Fibroblast of peridontal ligament (primary cell): Measurements from ENCODE around the gene POU3F2.

ENCODE experiments used
- DNase-seq: peaks from one replicate; pipeline ENCODE4 v3.0.0-alpha.2; 2010; ENCODE audit errors: extremely low read depth

The POU3F2 gene

GRCh38 chr6:98834060-98835031 is at the start of gene POU3F2:
Gene POU3F2 (plus strand): TSS chr6:98834574. CDS start chr6:98834874, 300 bp downstream.
- peak; percentile 37 for DNase-seq

GRCh38 chr6:98787435-98787834 is 46.9 kb upstream of the POU3F2 start:
- no peak for DNase-seq

- DNase-seq = no peak
These were observed 46.4 kb upstream of the POU3F2 start for GRCh38 chr6:98787961-98788360.

- DNase-seq = no peak
These were observed 40.0 kb upstream of the POU3F2 start for GRCh38 chr6:98794307-98794842.

- DNase-seq = no peak
These were observed 37.0 kb upstream of the POU3F2 start for GRCh38 chr6:98797217-98797994.

GRCh38 chr6:98800866-98801265 is 33.5 kb upstream of the POU3F2 start:
- no peak for DNase-seq

- DNase-seq = no peak
These were observed 25.7 kb upstream of the POU3F2 start for GRCh38 chr6:98808541-98809210.

- DNase-seq = no peak
These were observed 22.2 kb upstream of the POU3F2 start for GRCh38 chr6:98812220-98812619.

- no peak for DNase-seq
These were observed 17.6 kb upstream of the POU3F2 start for GRCh38 chr6:98816799-98817198.

- no peak for DNase-seq
These were observed 12.5 kb upstream of the POU3F2 start for GRCh38 chr6:98821756-98822405.

- DNase-seq = no peak
These were observed 10.8 kb upstream of the POU3F2 start for GRCh38 chr6:98823428-98824161.

- no peak for DNase-seq
These were observed 10.0 kb upstream of the POU3F2 start for GRCh38 chr6:98824162-98824901.

GRCh38 chr6:98824902-98825599 is 9.3 kb upstream of the POU3F2 start:
- DNase-seq = no peak

GRCh38 chr6:98825600-98826230 is 8.7 kb upstream of the POU3F2 start:
- no peak for DNase-seq

- no peak for DNase-seq
These were observed 6.8 kb upstream of the POU3F2 start for GRCh38 chr6:98827295-98828159.

- DNase-seq = no peak
These were observed 6.1 kb upstream of the POU3F2 start for GRCh38 chr6:98828211-98828788.

- no peak for DNase-seq
These were observed 5.4 kb upstream of the POU3F2 start for GRCh38 chr6:98828941-98829411.
